PC-9 (cell line): ENCODE measurements around the gene NDST1.

ENCODE experiments used
- EZH2 ChIP-seq: fragments of 200-600 bp; sonication (generic); IDR thresholded peaks from 2 replicates; pipeline ENCODE4 v1.8.0; 2017; ENCODE audit warnings: antibody characterized with exemption, low read depth
- TF ChIP-seq, protein P1 (sequence below): fragments of 200-600 bp; sonication (generic); conservative IDR thresholded peaks from 2 replicates; pipeline ENCODE4 v1.6.1; 2017; ENCODE audit warnings: mixed run types, antibody characterized with exemption, mild to moderate bottlenecking, moderate library complexity

DNA sequence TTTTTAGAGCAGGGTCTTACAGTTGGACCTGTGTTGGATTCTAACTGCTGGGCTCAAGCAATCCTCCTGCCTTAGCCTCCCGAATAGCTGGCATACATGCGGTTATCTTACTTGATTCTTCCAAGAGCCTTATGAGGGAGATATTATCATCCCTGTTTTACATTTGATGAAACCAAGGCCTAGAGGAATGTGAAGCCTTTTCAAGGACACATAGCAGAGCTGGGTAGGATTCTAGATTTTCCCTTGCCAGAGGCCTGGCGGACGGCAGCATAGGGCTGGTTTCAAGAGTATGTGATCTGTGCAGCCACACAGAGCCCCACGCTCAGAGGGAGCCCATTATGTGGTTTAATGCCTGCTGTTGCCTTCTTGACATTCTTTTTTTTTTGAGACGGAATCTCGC is 24.2 kb downstream of the NDST1 start:
- TF ChIP-seq, protein P1, sequence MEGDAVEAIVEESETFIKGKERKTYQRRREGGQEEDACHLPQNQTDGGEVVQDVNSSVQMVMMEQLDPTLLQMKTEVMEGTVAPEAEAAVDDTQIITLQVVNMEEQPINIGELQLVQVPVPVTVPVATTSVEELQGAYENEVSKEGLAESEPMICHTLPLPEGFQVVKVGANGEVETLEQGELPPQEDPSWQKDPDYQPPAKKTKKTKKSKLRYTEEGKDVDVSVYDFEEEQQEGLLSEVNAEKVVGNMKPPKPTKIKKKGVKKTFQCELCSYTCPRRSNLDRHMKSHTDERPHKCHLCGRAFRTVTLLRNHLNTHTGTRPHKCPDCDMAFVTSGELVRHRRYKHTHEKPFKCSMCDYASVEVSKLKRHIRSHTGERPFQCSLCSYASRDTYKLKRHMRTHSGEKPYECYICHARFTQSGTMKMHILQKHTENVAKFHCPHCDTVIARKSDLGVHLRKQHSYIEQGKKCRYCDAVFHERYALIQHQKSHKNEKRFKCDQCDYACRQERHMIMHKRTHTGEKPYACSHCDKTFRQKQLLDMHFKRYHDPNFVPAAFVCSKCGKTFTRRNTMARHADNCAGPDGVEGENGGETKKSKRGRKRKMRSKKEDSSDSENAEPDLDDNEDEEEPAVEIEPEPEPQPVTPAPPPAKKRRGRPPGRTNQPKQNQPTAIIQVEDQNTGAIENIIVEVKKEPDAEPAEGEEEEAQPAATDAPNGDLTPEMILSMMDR: no peak
- TF ChIP-seq EZH2: no peak
